GM06990 (cell line): ENCODE data around the gene SCUBE1.

Experiments
- DNase-seq: peaks from one replicate; pipeline ENCODE4 v3.0.0-alpha.2; 2011; ENCODE audit not compliant: insufficient read length; ENCODE audit errors: extremely low read depth
- H3K27me3 ChIP-seq: replicated peaks from 2 replicates; pipeline ENCODE4 v1.6.0; 2011; ENCODE audit warnings: low read length; ENCODE audit not compliant: control insufficient read depth, insufficient read depth
- H3K36me3 ChIP-seq: 2 replicates; pipeline ENCODE4 v1.5.1; 2011; ENCODE audit warnings: low read length; ENCODE audit not compliant: control insufficient read depth, insufficient read depth
- H3K4me3 ChIP-seq: replicated peaks from 2 replicates; pipeline ENCODE4 v1.5.1; 2011; ENCODE audit warnings: low read depth, mild to moderate bottlenecking, control low read depth, low read length
- TF ChIP-seq, protein P1 (sequence below): IDR thresholded peaks from 2 replicates; pipeline ENCODE4 v1.5.1; 2011; ENCODE audit warnings: low read length, control low read depth, mild to moderate bottlenecking, inconsistent platforms; ENCODE audit not compliant: insufficient read depth, poor library complexity, severe bottlenecking

Gene SCUBE1

DNA sequence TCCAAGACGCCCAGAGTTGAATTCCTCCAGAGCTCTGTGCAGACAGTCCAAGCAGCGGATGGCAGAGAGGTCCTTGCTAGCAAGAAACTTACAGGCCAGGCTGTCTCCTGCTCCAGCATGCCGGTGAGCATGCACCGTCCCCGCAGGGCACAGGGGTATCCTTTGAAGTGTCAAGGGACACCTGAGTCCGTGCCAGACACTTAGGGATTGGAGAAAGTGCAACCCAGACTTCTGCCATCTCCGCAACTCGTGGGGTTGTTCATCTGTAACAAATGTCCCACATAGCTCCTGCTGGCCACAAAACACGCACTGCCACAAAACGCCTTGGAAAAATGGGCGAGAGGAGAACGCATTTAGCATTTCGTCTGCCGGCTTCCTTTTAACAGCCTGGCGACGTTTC lies 178.5 kb downstream of the SCUBE1 start:
- Histone ChIP-seq H3K27me3 (no peaks in the 10 kb centered on the region), H3K4me3 (no peak overlapping the region), H3K36me3 (peaks cover 12% of the 10 kb centered on the region)
- TF ChIP-seq, protein P1, sequence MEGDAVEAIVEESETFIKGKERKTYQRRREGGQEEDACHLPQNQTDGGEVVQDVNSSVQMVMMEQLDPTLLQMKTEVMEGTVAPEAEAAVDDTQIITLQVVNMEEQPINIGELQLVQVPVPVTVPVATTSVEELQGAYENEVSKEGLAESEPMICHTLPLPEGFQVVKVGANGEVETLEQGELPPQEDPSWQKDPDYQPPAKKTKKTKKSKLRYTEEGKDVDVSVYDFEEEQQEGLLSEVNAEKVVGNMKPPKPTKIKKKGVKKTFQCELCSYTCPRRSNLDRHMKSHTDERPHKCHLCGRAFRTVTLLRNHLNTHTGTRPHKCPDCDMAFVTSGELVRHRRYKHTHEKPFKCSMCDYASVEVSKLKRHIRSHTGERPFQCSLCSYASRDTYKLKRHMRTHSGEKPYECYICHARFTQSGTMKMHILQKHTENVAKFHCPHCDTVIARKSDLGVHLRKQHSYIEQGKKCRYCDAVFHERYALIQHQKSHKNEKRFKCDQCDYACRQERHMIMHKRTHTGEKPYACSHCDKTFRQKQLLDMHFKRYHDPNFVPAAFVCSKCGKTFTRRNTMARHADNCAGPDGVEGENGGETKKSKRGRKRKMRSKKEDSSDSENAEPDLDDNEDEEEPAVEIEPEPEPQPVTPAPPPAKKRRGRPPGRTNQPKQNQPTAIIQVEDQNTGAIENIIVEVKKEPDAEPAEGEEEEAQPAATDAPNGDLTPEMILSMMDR = no peak
- DNase-seq = no peak

DNA sequence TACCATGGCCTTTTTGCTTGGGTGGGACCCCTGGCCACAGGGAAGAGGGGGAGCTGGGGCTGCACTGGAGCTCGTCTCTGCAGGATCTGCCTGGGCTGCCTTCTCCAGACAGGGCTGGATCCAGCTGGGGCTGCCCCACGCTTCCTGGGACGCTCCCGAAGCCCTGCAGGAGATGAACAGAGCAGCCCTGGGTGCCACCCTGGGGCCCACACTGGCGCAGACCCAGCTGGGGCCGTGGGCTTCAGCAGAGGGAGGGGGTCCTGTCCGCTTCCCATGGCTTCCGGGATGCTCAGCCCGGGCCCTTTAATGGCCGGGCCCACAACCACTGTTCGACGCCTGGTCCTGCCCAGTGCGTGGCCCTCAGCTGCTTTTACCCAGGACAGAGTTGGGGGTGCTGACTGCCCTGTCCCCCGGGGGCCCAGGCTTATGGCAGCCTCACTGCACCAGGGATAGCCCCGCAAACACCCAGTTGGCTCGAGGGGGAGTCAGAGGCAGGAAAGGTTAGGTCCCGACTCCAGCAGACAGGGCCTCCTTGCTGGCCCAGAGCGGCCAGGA lies 179.9 kb downstream of the SCUBE1 start:
- H3K27me3 ChIP-seq = no peaks in the 10 kb centered on the region
- H3K36me3 ChIP-seq = peaks cover 8% of the 10 kb centered on the region
- H3K4me3 ChIP-seq = no peak overlapping the region
- TF ChIP-seq, protein P1 = no peak
- DNase-seq = no peak

DNA sequence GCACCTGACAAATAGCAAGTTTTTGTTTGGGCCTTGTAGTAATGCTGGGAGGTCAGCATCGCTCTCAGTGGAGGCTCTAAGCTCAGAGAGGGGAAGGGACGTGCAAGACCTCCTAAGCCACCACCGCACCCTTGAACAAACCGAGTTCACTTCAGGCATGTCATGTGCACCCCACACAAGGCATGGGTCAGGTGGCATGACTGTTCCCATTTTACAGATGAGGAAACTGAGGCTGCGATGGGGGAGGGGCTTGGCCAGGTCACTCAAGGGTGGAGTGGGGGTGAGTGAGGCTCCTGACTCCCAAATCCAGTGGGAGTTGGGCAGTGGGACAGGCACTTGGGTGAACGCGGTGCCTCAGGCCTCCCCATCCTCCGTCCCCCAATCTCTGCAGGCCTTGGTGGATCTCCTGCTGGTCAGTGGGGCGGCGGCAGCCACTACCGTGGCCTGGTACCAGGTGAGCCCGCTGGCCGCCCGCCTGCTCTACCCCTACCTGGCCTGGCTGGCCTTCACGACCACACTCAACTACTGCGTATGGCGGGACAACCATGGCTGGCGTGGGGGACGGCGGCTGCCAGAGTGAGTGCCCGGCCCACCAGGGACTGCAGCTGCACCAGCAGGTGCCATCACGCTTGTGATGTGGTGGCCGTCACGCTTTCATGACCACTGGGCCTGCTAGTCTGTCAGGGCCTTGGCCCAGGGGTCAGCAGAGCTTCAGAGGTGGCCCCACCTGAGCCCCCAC lies 180.6 kb downstream of the SCUBE1 start:
- DNase-seq = no peak
- TF ChIP-seq, protein P1 = no peak
- Histone ChIP-seq H3K27me3 (no peaks in the 10 kb centered on the region), H3K36me3 (peaks cover 1% of the 10 kb centered on the region; the same call in 1 of the 2 replicates), H3K4me3 (no peak overlapping the region)

DNA sequence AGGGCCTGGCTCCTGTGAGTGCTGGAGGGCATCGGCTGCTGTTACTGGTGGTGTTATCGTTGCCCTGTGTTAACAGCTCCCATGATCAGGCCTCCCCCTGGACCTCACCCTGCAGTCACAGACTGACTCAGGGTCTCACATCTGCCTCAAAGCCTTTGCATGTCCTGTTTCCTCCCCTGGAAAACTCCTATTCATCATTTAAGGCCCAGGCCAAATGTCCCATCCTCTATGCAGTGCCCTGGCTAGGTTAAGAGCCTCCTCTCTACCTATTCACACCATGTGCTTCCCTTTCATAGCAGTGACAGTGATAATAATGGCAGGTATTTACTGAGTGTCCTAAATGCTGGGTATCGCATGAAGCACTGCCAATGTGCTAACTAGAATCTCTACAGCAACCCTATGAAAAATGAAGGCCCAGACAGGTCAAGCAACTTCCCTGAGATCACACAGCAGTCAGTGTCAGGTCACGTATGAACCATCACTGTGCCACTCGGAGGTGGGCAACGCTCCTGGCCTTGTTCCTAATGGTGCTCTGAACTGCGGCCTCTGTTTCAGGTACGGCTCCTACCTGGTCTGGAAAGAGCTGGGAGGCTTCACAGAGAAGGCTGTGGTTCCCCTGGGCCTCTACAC lies 182.6 kb downstream of the SCUBE1 start:
- TF ChIP-seq, protein P1 = no peak
- no peak overlapping the region for H3K4me3 ChIP-seq
- H3K27me3 ChIP-seq = no peaks in the 10 kb centered on the region
- DNase-seq = no peak
- H3K36me3 ChIP-seq = 0 out of 2 replicates have a peak, but pooled peaks cover 1% of the 10 kb centered on the region

DNA sequence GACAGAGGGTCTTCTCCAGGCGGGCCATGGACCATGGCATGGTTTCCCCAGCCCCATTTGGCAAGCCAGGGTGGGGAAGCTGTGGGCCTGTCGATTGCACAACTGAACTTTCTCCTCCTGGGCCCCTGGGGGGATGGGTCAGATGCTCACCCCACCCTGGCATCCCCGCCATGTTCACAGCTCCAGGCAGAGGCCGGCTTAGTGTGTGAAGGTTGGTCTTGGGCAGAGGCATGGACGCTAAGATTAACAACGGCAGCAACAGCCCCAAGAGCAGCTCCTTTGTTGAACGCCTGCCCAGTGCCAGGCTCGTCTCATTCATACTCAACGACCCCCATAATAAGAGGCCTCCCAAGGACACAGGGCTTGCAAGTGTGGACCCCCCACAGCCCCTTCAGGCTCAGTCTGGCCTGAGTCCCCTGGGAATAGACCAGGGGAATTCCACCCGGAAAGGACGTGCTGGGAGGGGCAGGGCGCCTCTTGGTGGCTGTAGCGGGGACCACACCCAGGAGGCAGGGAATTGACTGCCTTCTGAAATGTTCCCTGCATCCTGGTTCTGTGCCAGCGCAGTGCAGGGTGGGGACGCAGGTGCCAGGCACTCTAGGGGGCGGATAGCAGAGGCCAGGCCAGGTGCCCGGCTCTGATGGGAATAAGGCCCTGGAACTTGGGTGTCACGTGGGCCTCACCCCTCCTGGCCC lies 183.5 kb downstream of the SCUBE1 start:
- H3K36me3 ChIP-seq = 0 out of 2 replicates have a peak, but pooled peaks cover 1% of the 10 kb centered on the region
- DNase-seq = no peak
- TF ChIP-seq, protein P1 = peak; percentile 51
- no peak overlapping the region for H3K4me3 ChIP-seq
- no peaks in the 10 kb centered on the region for H3K27me3 ChIP-seq
